B cell (primary cell): ENCODE results near the gene ZNF689. TPM values are rescaled to one million over a fixed set of nuclear protein-coding genes. Genes with fewer than 3 reads are reported as not detected.

Experiments used
- ATAC-seq: fragments of 200-7000 bp; cut with Tn5 transposase; one replicate; pipeline ENCODE4 v1.10.0; 2021; ENCODE audit warnings: low read depth, mild to moderate bottlenecking, moderate number of reproducible peaks, moderate library complexity
- CTCF ChIA-PET: fragments of 350-600 bp; sonication (Branson Sonifier 250); formaldehyde crosslinking; loops from one replicate; lab custom pipeline; 2021; ENCODE audit warnings: antibody characterized with exemption, inconsistent platforms; lab: Charles Lee
- POLR2A ChIA-PET: fragments of 350-600 bp; sonication (Branson Sonifier 250); formaldehyde crosslinking; loops from one replicate; lab custom pipeline; 2021; ENCODE audit warnings: antibody characterized with exemption; lab: Charles Lee
- DNase-seq: peaks from one replicate; pipeline ENCODE4 v3.0.0; 2013
- H2AFZ ChIP-seq: 2 replicates; pipeline ENCODE4 v1.6.1; 2012; ENCODE audit warnings: mild to moderate bottlenecking, low read depth, low read length; ENCODE audit not compliant: insufficient read depth, poor library complexity, severe bottlenecking
- H3K27ac ChIP-seq, 2 donors: 1 replicate in 1 of 2; 2 replicates in 1 of 2; pipeline ENCODE4 v1.5.1; 2012 to 2013; ENCODE audit warnings: low read length in 2 of 2, mild to moderate bottlenecking in 2 of 2, moderate library complexity in 1 of 2
- H3K27me3 ChIP-seq, 4 experiments: fragments of 200-600 bp in 1 of 4; sonication (generic) in 1 of 4; replicated peaks in 1 of 4; 1 replicate in 2 of 4; 2 replicates in 2 of 4; pipeline versions ENCODE4 v1.6.1 to v1.7.0; 2013 to 2016; ENCODE audit warnings: low read length in 3 of 4, mild to moderate bottlenecking in 2 of 4, mixed read lengths in 1 of 4, moderate library complexity in 1 of 4; ENCODE audit not compliant: insufficient read depth in 4 of 4, control insufficient read depth in 3 of 4; ENCODE audit errors: control extremely low read depth in 1 of 4
- H3K36me3 ChIP-seq, 2 experiments: replicated peaks in 1 of 2; 1 replicate in 1 of 2; 2 replicates in 1 of 2; pipeline versions ENCODE4 v1.6.1 to v1.7.1; 2013; ENCODE audit warnings: low read length in 1 of 2; ENCODE audit not compliant: insufficient read depth in 2 of 2, control insufficient read depth in 1 of 2; ENCODE audit errors: control extremely low read depth in 1 of 2, extremely low read depth in 1 of 2
- H3K4me1 ChIP-seq, 2 donors: fragments of 200-600 bp in 1 of 2; sonication (generic) in 1 of 2; 1 replicate in 1 of 2; 2 replicates in 1 of 2; pipeline versions ENCODE4 v1.5.1 to v1.6.1; 2013 to 2017; ENCODE audit warnings: low read length in 2 of 2; ENCODE audit not compliant: control insufficient read depth in 2 of 2, insufficient read depth in 2 of 2
- H3K4me2 ChIP-seq: replicated peaks from 2 replicates; pipeline ENCODE3; 2012; ENCODE audit warnings: mild to moderate bottlenecking, low read depth, low read length; ENCODE audit not compliant: poor library complexity, severe bottlenecking
- H3K4me3 ChIP-seq, 5 experiments: fragments of 200-600 bp in 1 of 5; sonication (generic) in 1 of 5; 1 replicate in 3 of 5; 2 replicates in 2 of 5; pipeline versions ENCODE4 v1.5.1 to v1.7.0; 2011 to 2016; ENCODE audit warnings: low read length in 4 of 5, mild to moderate bottlenecking in 4 of 5, low read depth in 2 of 5, control low read depth in 1 of 5, moderate library complexity in 1 of 5; ENCODE audit not compliant: insufficient read depth in 1 of 5; ENCODE audit errors: control extremely low read depth in 1 of 5, extremely low read depth in 1 of 5
- H3K79me2 ChIP-seq: fragments of 200-600 bp; sonication (generic); one replicate; pipeline ENCODE4 v1.6.0; 2016; ENCODE audit warnings: low read length; ENCODE audit not compliant: control insufficient read depth, insufficient read depth
- H3K9ac ChIP-seq: fragments of 200-600 bp; sonication (generic); 2 replicates; pipeline ENCODE4 v1.6.1; 2017; ENCODE audit warnings: mild to moderate bottlenecking, low read length, moderate library complexity
- H3K9me3 ChIP-seq, 3 donors: one replicate each; pipeline versions ENCODE4 v1.6.1 to v1.7.1; 2013; ENCODE audit warnings: low read length in 2 of 3; ENCODE audit not compliant: control insufficient read depth in 2 of 3, insufficient read depth in 1 of 3; ENCODE audit errors: control extremely low read depth in 1 of 3
- H4K20me1 ChIP-seq: 2 replicates; pipeline ENCODE4 v1.6.0; 2012; ENCODE audit warnings: mild to moderate bottlenecking, low read length; ENCODE audit not compliant: insufficient read depth, control insufficient read depth, poor library complexity, severe bottlenecking
- H3K27ac Mint-ChIP-seq: one replicate; pipeline ENCODE4 v1.8.0; 2021; ENCODE audit warnings: mixed read lengths
- H3K27me3 Mint-ChIP-seq: one replicate; pipeline ENCODE4 v1.8.0; 2021; ENCODE audit warnings: mixed read lengths
- H3K4me1 Mint-ChIP-seq: one replicate; pipeline ENCODE4 v1.8.0; 2021; ENCODE audit warnings: mixed read lengths
- H3K4me3 Mint-ChIP-seq: one replicate; pipeline ENCODE4 v1.8.0; 2021; ENCODE audit warnings: mixed read lengths
- H3K9me3 Mint-ChIP-seq: one replicate; pipeline ENCODE4 v1.8.0; 2022; ENCODE audit warnings: mixed read lengths; ENCODE audit not compliant: insufficient read depth
- CTCF ChIP-seq: fragments of 200-600 bp; IDR thresholded peaks from one replicate; pipeline ENCODE4 v1.8.0; 2022; ENCODE audit warnings: antibody characterized with exemption, mild to moderate bottlenecking
- EZH2 ChIP-seq: IDR thresholded peaks from 2 replicates; pipeline ENCODE4 v1.6.1; 2012; ENCODE audit warnings: borderline replicate concordance, low read depth, mild to moderate bottlenecking, moderate library complexity, low read length; ENCODE audit not compliant: insufficient read depth, poor library complexity, severe bottlenecking
- WGBS: methylation state at CpG from one replicate; pipeline ENCODE4 v1.1.5; 2013; ENCODE audit warnings: missing lambda C conversion rate; ENCODE audit not compliant: insufficient coverage; 5-methylcytosine and 5-hydroxymethylcytosine counted together
- intact Hi-C: fragments of 100-400 bp; cut with micrococcal nuclease; formaldehyde crosslinking; loops from one replicate; pipeline ENCODE4 v1.10.0; 2022
- polyA plus RNA-seq: library from polyadenylated mRNA; depleted of rRNA; stranded (reverse); fragments of >200 nt; gene quantifications from 2 replicates; pipeline ENCODE4 v1.2.3, GENCODE V29; 2012
- total RNA-seq, 2 donors: library from RNA; stranded (reverse); fragments of 120-200 nt in 1 of 2; gene quantifications; 1 replicate in 1 of 2; 2 replicates in 1 of 2; pipeline versions ENCODE4 v1.2.3 to v1.2.4, GENCODE V29; 2013 to 2022

Gene ZNF689
- total and polyA plus RNA-seq, 2 donors (not counting 1 experiment from before 2014, with no cell fraction given) = 8.1 to 12.4 TPM

GRCh38 chr16:30567160-30567990 lies 42.8 kb downstream of the ZNF689 start:
- peaks cover 34% of the 10 kb centered on the region for H3K4me1 Mint-ChIP-seq
- H4K20me1 ChIP-seq = no peaks in the 10 kb centered on the region
- H3K79me2 ChIP-seq = peaks cover 6% of the 10 kb centered on the region
- H3K4me3 Mint-ChIP-seq = peak overlapping the region; percentile 81
- no peaks in the 10 kb centered on the region for H3K9me3 Mint-ChIP-seq
- CTCF ChIA-PET = interaction anchor here (0.9 to 1.9 kb wide), 3 partner anchors 9 to 137 kb away, joined by 3 to 8 read pairs (median 5); partner anchors contain the start of genes DCTPP1 and ZNF764
- H3K4me1 ChIP-seq = peaks cover 26 to 39% of the 10 kb centered on the region in 2 donors
- no peak overlapping the region for H3K4me3 ChIP-seq
- no peaks in the 10 kb centered on the region for H3K9me3 ChIP-seq
- peak overlapping the region; percentile 59 to 66 for H3K27ac ChIP-seq
- peak overlapping the region; percentile 28 for H3K9ac ChIP-seq
- H3K27me3 Mint-ChIP-seq = no peaks in the 10 kb centered on the region
- no peak for ATAC-seq
- DNase-seq = peak; percentile 38
- intact Hi-C loops = no loop called here
- peak overlapping the region; percentile 58 for H2AFZ ChIP-seq
- 65% methylated on average over 4 of the region's 14 CpGs for WGBS
- TF ChIP-seq CTCF (no peak), EZH2 (no peak)
- H3K36me3 ChIP-seq = no peaks in the 10 kb centered on the region
- POLR2A ChIA-PET = interaction anchor here (0.6 to 1.2 kb wide), 5 partner anchors 9 to 700 kb away, joined by 3 to 11 read pairs (median 4); partner anchors contain the start of genes ZNF764 and ZNF785
- H3K4me2 ChIP-seq = peak overlapping the region; percentile 59
- H3K27me3 ChIP-seq = no peaks in the 10 kb centered on the region
- H3K27ac Mint-ChIP-seq = peak overlapping the region; percentile 97

- H3K27ac ChIP-seq = no peak overlapping the region
- peak overlapping the region; percentile 59 for H3K27ac Mint-ChIP-seq
- no peak overlapping the region for H2AFZ ChIP-seq
- ATAC-seq = no peak
- H3K9me3 Mint-ChIP-seq = no peaks in the 10 kb centered on the region
- no peaks in the 10 kb centered on the region for H3K36me3 ChIP-seq
- DNase-seq = no peak
- H3K27me3 Mint-ChIP-seq = no peaks in the 10 kb centered on the region
- no peaks in the 10 kb centered on the region for H3K9me3 ChIP-seq
- no peaks in the 10 kb centered on the region for H3K27me3 ChIP-seq
- ChIA-PET CTCF (interaction anchor here (0.6 to 1.9 kb wide), 3 partner anchors 115 to 137 kb away, joined by 3 to 5 read pairs (median 3); partner anchors contain the start of gene DCTPP1), POLR2A (interaction anchor here (1.2 to 1.4 kb wide), 2 partner anchors 8 to 32 kb away, joined by 4 to 6 read pairs; partner anchors contain the start of genes ZNF747 and ZNF764)
- no peak overlapping the region for H3K9ac ChIP-seq
- H3K4me3 ChIP-seq = no peak overlapping the region
- no peak overlapping the region for H3K4me2 ChIP-seq
- WGBS = 100% methylated on average over 1 of the region's 4 CpGs
- peaks cover 29% of the 10 kb centered on the region for H3K4me1 Mint-ChIP-seq
- H3K4me1 ChIP-seq = peaks cover 23 to 41% of the 10 kb centered on the region in 2 donors
- no peak overlapping the region for H3K4me3 Mint-ChIP-seq
- peaks cover 6% of the 10 kb centered on the region for H3K79me2 ChIP-seq
- intact Hi-C loops = no loop called here
- TF ChIP-seq EZH2 (no peak), CTCF (no peak)
- no peaks in the 10 kb centered on the region for H4K20me1 ChIP-seq
These were observed 43.7 kb downstream of the ZNF689 start for GRCh38 chr16:30566531-30566930.
